HG03196 (cell line): ENCODE data around the gene ZKSCAN5.

Experiments
- ATAC-seq: cut with Tn5 transposase; IDR thresholded peaks from one replicate; pipeline ENCODE4 v1.9.1; 2021; ENCODE audit not compliant: unreplicated experiment

The ZKSCAN5 gene

DNA sequence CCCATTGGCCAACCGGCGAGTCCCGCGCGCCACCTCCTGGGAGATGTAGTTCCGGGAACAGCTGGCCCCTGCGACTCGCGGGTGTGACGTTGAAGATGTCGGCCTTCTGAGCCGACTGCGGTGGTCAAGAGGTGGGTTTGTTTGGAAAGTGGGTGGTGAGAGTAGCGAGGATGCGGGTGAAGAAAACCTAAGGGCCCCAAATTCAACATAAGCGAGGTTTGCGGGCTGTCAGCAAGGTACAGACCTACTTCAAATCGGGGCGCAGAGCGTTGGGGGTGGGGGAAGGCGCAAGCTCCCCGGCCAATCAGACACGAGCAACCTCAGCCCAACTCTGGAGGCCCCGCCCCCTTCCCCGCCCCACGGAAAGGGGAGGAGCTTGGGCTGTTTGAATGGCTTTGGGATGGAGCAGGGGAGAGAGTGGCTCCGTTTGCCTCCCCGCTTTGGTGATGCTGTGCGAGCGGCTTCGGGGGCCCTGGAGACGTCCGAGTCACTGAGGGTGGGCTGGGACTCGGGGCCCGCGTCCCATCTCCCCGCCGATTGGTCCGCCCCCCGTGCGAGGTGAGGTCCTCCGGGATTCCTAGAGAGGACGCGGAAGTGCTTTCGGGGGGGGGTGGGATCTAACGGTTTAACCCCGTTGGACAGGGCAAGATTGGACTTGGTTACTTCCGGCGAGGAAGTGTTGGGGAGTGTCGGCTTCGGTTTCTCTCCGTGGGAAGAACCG is at the start of gene ZKSCAN5:
Gene ZKSCAN5 (plus strand): TSS at position 60 of the 721 bp plus-strand sequence. CDS start 1,383 bp downstream, outside the sequence.
- peak; percentile 74 for ATAC-seq

DNA sequence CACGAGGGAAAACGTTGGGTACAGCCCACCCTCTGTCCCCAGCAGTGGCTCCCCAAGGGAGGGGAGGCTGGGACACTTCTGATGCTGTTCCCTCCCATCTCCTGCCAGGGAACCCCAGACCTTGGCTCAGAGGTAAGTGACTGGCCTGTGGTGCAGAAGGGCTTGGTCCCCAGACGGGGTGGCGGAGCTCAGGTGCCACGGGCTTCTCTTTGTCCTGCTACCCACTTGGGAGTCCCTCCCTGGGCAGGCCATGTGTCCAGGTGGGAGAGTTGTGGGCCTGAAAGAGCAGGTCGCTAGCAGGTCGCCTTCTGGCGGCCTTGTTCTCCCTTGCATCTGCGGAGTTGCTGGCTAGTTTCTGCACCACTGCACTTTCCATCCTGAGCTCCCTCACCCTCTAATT is 48.6 kb upstream of the ZKSCAN5 start:
- no peak for ATAC-seq

DNA sequence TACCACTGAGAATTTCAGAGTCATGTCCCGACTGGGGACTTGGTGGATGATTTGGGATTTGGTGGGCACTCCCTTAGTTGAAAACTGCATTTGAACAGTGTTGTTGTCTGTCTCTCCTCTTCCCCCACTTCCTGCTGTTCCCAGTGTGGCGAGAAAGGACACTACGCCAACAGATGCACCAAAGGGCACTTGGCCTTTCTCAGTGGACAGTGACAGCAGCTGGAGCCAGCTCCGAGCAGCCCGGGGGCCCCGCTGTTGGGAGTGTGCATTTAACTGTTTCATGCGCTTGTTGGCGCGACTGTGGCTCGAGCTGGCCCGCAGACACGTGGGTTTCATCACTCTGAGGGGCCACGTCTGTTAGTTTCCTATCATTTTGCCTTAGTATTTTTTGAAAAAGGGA is 48.2 kb upstream of the ZKSCAN5 start:
- ATAC-seq: no peak

DNA sequence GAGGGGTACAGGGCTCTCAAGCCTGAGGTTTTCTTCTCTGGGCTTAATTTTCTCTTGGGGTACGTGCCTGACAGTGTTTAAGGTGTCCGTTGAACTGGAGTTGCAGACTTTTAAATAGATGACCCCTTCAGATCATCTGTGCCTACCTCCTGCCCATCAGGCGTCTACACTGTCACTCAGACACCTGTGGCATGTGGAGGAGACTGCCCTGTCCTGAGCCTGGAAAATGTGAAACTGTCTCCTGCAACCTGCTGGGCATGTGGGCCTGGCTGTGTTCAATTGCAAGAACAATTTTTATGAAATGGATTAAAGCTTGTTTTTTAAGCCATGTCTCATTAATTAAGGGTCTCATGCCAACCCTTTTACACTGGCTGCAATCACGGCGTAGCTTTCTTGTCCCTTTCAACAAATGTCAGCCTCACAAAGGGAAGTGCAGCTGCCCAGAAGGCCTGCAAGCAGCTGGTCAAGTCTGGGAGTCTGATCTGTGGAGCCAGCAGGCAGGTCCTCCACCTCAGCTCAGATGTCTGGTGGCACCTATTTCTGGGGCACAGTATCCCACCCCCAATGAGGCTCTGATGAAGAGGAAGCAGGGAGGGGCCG is 47.3 kb upstream of the ZKSCAN5 start:
- ATAC-seq: no peak

DNA sequence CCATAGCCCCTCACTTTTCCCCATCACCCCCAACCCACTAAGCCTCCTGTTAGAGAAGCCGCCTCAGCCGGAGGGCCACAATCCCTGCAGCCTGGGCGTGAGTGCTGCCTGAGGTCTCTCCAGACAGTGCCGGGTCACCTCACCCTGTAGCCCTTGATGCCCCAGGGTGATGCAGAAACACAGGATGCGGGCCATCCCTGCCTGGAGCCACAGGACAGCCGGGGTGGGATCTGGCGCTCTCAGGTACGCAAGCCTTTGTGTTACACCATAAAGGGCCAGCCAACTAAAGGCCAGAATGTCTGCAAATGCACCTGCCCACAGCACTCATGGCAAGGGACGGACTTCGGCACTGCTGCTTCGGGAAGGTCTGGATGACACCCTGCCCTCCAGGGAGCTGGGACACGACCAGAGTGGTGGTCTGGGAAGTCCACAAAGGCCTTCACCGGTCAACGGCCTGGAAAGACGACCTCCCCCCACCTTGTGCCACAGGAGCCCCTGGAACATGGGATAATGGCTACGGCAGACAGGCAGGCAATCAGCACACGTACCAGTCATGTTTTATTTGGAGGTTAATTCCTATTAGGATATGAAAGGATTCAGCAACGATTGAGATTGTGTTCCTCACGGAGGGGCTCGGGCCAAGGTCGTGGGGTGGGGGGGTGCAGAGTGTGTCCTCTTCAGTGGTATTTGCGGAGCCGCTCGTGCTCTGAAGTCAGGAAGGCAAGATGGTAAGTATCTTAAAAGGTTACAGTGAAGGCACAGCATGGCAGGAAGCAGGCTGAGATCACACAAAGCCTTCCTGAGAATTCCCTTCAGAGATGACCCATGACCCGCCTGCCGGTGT is 46.6 kb upstream of the ZKSCAN5 start:
- no peak for ATAC-seq

DNA sequence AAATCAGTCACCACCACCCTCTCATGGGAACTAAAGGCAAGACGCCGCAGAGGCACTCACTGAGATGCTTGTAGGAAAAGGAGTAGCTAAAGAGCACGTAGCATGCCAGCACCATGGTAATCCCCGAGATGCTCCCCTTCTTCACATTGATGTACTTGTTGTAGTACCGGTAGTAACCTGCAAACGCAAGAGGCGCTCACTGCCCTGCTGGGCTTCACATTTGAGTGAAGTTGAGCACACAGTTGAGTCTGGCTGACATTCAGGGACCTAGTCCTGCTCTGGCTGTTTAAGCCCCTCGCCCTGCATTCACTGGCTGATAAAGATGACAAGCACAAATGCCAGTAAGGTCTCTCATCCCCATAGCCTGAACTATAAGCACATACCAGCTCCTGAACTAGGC is 45.4 kb upstream of the ZKSCAN5 start:
- no peak for ATAC-seq

DNA sequence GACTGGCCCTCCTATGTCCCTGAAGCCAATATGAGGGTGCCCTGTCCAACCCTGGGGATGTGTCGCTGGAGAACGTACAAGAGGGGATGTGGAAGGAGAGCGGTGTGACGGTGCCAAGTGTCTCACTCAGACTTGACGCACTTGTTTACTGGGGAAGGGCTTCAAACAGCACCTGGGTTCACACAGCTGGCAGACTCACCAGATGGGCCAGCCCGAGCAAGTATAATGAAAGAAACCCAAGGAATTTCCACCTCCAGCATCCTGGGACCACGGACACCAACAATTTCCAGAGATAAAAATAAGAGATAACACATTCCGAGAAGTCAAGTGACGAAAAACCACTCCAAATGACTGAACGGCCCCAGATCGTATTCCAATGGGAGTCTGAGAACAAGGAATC is 43.8 kb upstream of the ZKSCAN5 start:
- no peak for ATAC-seq

DNA sequence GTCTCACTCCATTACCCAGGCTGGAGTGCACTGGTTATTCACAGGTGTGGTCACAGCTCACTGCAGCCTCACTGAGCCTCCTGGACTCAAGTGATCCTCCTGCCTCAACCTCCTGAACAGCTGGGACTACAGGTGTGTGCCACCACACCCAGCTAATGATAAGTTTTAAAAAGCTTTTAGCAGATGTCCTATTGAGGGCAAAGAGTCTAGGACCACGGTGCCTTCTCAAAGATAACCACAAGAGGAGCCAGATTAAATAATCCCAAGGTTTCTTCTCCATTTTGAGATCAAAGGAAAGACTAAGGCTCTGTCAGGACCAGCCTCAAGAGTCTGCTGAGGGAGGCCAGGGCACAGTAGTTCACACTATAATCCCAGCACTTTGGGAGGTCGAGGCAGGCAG is 43.2 kb upstream of the ZKSCAN5 start:
- no peak for ATAC-seq

DNA sequence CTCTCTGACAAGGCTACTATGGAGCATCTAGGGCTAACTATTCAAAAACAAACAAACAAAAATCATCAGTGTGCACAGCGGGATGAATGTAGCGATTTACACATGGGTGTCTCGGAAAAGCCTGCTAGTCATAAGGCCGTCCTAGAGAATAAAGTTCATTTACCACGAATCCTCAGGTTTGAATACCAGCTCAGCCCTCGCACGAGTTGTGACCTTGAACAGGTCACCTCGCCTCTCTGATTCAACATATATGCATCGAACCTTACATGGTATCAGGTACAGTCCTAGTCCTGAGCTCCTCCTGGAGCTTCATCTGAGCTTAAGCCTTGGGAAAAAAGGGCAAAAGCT is 39.1 kb upstream of the ZKSCAN5 start:
- no peak for ATAC-seq

DNA sequence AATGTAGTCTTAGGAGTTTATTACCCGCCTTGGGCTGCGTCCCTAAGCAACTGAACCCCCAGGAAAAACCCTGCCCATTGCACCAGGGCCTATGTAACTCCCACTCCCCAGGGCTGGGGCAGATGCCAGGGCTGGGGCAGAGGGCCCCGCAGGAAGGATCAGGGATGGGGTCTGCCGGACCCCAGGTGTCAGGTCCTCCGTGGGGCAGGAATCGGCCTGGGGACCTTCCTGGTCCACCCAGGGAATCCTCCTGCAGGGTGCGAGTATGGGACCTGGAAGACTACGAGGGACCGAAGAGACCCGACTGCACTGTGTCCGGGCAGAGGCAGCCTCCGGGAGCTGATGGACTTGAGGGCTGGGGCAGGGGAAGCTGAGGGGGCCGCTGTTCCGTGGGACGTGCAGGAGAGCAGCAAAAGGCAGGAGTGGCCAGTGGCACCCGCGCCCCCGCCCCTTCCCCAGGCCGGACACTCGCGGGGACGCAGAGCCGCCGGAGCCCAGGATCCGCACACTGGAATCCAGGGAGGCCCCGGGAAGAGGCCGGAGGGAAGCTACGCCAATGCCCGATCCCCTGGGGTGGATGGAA is 36.0 kb upstream of the ZKSCAN5 start:
- ATAC-seq: no peak

DNA sequence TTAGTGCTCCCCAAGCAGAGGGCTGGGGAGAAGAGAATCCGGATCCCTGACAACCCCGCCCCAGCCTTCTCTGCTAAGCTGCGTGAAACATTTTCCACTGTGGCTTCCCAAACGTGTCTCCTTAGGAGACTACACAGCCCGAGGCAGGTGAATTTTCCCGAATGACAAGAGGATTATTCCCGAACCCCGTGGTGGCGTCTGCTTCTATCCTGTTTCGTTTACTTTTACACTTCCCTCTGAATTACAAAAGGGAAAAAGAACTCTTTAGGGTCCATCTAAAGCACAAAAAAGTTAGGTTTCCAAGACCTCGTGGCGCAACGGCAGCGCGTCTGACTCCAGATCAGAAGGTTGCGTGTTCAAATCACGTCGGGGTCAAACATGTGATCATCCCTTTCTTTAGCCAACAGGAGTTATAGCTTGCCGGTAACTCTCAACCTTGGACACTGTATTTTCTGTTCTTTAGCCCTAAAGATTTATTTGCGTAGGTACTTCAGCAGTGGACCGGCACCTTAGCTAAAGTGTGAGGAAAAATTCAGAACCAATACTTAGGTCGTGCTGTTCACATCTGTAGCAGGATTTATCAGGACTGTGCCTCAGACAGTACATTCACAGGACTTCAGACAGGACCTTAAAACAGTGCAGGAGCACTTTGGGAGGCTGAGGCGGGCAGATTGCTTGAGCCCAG is 34.9 kb upstream of the ZKSCAN5 start:
- no peak for ATAC-seq

DNA sequence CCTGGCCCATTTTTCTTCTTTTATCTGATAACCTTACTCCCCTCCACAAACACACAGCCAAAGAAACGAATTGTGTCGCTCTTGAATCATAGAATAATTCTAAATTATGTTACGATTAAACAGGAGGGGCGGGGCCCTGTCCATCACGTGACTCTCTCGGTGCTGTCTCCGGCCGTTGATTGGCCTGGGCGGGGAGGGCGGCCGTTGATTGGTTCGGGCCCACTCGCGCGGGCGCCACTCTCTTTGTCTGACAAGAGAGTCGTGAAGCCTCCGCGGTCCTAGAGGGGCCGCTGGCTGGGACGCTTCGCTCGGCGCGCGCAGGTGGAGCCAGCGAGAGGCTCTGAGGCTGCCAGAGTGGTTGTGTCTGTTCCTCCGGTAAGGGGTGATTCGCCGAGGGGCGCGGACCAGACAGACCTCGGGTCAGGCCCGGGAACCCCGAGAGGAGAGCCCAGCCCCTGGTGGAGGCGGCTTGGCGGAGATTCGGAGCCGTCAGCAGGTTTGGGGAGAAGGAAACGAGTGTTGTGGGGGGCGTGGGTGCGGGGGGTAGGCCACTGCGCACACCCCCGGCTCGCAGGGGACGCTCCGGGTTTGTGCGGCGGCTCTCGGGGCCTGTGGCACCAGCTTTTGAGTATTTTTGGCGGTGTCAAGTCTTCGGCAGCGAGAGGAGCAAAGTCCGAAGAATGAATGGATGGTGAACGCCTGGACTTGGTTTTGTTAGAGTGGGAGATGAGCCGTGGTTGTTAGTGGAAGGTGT is 31.7 kb upstream of the ZKSCAN5 start, which contains the start of gene ZNF789:
Gene ZNF789 (plus strand): TSS at position 330 of the 754 bp plus-strand sequence. CDS start 3,567 bp downstream, outside the sequence.
- ATAC-seq: peak; percentile 88

DNA sequence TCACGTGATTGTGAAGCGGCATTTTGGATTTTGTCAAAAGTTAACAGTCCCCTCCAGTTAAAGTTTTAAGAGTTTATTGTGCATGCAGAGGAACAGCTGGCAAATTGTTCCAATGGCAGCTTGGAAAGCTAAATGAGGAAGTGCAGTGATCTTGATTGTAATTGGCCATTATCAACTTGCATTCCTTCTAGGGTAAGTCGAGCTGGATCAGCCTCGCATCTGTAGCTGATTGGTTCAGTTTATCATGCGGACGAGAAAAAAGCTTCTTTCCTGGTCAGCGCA is 31.2 kb upstream of the ZKSCAN5 start:
- peak; percentile 5 for ATAC-seq

DNA sequence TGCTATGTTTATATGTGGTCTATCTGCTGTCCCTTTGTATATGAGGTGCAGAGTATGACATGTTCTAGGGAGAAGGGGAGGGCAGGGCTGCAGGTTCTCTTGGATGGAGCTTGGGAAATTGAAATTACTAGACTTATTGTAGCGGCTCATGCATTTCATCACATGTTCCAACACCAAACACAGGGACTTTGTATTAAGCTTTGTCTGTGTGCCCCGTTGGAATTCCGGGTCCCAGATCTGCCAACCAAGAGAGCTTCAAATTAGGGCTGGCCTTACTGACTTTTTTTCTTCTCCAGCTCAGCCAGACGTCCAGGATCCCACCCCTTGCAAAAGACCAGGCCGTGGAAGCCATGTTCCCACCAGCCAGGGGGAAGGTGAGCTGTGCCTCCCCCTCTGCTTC is 28.4 kb upstream of the ZKSCAN5 start:
- no peak for ATAC-seq

DNA sequence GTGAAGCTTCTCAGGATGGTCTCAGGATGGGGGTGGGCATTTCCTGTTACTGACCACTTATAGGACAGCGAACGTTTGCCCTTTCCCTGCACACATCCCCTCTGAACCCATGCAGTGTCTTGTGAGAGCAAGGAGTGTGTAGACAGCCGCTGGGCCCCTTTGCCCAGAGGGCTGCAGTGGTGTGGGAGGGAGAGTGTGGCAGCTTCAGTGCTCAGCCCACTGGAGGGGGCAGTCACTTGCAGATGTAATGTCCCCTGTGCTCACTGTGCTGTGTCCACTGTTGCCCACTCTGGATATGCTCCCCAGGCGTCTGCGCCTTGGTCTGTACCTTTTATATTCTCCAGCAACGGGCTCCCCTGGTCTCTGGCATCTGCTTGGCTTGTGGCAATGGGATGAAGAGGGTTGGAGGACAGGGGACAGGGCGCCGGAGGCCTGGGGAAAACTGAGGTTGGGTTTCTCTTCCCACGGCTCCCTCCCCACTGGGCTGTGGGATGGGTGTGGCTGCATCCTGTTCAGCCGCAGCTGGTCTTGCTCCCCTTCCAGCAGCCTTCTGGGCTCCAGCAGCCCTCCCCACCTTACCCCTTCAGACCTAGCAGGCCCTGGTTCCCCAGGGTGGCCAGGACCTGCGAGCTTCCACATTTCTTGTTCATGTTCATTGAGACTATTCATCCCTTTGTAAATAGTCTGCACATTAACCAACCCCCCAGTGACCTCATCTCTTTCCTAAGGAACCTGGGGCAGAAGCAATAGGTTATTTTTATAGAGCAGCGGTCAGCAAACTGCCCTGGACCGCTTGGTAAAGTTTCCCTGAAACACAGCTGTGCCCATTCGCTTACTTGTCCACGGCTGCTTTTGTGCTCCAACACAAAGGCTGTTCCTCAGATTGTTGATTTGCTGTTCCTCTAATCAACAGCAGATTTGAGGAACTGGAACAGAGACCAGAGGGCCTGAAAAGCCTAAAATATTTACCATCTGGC is 25.7 kb upstream of the ZKSCAN5 start:
- no peak for ATAC-seq

DNA sequence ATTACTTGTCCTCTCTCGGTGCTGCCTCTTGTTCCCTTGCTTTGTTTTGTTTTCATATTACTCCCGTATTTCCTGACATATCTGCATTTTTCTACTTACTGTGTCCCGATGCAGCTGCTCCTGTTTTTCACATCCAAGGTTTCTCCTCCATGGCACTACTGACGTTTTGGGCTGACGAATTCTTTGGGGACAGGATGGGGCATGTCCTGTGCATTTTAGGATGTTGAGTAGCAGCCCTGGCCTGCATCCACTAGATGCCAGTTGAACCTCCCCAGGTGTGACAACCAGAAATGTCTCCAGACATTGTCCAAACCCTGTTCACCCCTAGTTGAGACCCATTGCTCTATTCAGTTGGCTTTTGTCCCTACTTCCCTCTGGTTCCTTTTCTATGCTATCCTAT is 19.4 kb upstream of the ZKSCAN5 start:
- no peak for ATAC-seq

DNA sequence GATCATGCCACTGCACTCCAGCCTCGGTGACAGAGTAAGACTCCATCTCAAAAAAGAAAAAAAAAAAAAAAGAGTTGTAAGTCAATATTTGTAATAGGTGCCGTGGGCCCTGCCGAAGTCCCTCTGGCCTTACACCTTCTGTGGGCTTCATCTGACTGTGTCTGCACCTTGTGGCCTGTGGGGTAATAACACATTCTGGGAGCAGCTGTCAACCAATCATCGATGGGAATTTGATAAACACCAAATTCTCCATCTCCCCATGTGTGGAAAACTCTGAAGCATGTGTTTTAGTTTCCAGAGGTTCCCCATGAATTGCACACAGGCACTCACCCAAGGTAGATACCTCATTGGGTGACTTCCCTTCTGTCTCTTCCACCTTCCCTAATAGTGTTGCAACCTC is 15.2 kb upstream of the ZKSCAN5 start:
- ATAC-seq: no peak

DNA sequence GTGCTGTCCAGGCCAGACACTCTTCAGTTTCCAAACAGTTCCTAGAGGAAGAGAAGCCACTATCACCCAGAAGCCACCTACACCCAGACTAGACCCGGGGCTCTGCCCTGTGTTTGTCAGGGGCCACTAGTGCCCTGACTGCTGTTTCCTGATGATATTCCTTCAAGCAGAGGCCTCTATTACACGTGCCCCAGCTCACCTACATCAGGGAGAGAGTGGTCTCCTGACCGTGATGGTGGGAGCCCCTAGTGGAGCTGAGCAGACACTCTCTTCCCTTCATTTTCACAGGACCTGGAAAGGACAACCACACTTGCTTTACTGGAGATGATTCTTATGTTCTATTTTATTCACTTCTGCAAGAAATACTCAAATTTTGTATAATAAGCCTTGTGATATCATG is 13.6 kb upstream of the ZKSCAN5 start:
- no peak for ATAC-seq

DNA sequence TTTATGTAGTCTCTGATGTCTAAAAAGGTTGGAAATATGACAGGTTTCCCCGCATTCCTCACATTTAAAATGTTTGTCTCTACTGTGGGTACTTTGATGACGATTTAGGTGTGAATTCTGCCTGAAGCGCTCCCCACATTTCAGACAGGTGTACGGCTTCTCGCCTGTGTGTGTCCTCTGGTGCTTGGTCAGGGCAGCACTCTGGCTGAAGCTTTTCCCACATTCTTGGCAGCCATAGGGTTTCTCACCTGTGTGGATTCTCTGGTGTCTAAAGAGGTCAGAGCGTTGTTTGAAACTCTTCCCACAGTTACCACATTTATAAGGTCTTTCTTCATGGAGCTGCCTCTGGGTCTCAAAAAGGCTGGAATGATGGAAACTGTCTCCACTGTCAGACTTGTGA is 10.6 kb upstream of the ZKSCAN5 start:
- ATAC-seq: no peak
